MM.1S (cell line): Measurements from ENCODE around the gene TROAP.
A peak's percentile ranks its signal among the peaks of the same experiment; 100 is the strongest.

ENCODE experiments used
- EZH2 ChIP-seq: fragments of 300-600 bp; sonication (generic); optimal IDR thresholded peaks from 2 replicates; pipeline ENCODE3; 2017; ENCODE audit warnings: low read depth, mild to moderate bottlenecking, antibody characterized with exemption, low read length, mixed read lengths
- TF ChIP-seq, protein P1 (sequence below): fragments of 300-600 bp; sonication (generic); IDR thresholded peaks from 2 replicates; pipeline ENCODE4 v1.5.1; 2016; ENCODE audit warnings: antibody characterized with exemption, low read length, mixed read lengths

- TF ChIP-seq, protein P1, sequence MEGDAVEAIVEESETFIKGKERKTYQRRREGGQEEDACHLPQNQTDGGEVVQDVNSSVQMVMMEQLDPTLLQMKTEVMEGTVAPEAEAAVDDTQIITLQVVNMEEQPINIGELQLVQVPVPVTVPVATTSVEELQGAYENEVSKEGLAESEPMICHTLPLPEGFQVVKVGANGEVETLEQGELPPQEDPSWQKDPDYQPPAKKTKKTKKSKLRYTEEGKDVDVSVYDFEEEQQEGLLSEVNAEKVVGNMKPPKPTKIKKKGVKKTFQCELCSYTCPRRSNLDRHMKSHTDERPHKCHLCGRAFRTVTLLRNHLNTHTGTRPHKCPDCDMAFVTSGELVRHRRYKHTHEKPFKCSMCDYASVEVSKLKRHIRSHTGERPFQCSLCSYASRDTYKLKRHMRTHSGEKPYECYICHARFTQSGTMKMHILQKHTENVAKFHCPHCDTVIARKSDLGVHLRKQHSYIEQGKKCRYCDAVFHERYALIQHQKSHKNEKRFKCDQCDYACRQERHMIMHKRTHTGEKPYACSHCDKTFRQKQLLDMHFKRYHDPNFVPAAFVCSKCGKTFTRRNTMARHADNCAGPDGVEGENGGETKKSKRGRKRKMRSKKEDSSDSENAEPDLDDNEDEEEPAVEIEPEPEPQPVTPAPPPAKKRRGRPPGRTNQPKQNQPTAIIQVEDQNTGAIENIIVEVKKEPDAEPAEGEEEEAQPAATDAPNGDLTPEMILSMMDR = peak; percentile 87
- TF ChIP-seq EZH2 = no peak
Measured at GRCh38 chr12:49296034-49296835, 26.8 kb upstream of the TROAP start.
